OCI-LY3 (cell line): ENCODE results near the gene IFNGR1.

Experiments used
- H2AFZ ChIP-seq: fragments of 200-600, 300-600 bp; shearing (Covaris generic); 2 replicates; pipeline ENCODE4 v1.6.0; 2014; ENCODE audit warnings: antibody characterized with exemption, low read depth, low read length
- H3K27ac ChIP-seq: fragments of 200-600, 300-600 bp; sonication (generic); 2 replicates; pipeline ENCODE4 v1.5.1; 2014; ENCODE audit warnings: mild to moderate bottlenecking, low read length, moderate library complexity, mixed read lengths
- H3K27me3 ChIP-seq: fragments of 200-600, 300-600 bp; sonication (generic); 2 replicates; pipeline ENCODE4 v1.6.1; 2014; ENCODE audit warnings: low read depth, low read length, mixed read lengths
- H3K36me3 ChIP-seq: fragments of 200-600, 300-600 bp; sonication (generic); replicated peaks from 2 replicates; pipeline ENCODE3; 2014; ENCODE audit warnings: low read depth, low read length, mixed read lengths
- H3K4me1 ChIP-seq: fragments of 300-600, 200-600 bp; sonication (generic); 2 replicates; pipeline ENCODE4 v1.6.1; 2014; ENCODE audit warnings: low read length, mixed read lengths
- H3K4me2 ChIP-seq: fragments of 200-600, 300-600 bp; sonication (generic); 2 replicates; pipeline ENCODE4 v1.6.1; 2014; ENCODE audit warnings: low read length, mixed read lengths
- H3K4me3 ChIP-seq: fragments of 300-600, 200-600 bp; sonication (generic); 2 replicates; pipeline ENCODE4 v1.5.1; 2014; ENCODE audit warnings: antibody characterized with exemption, mild to moderate bottlenecking, low read length, moderate library complexity
- H3K79me2 ChIP-seq: fragments of 300-600, 200-600 bp; shearing (Covaris generic); 2 replicates; pipeline ENCODE4 v1.6.1; 2014; ENCODE audit warnings: mild to moderate bottlenecking, low read length, mixed read lengths
- H3K9ac ChIP-seq: fragments of 300-600, 200-600 bp; shearing (Covaris generic); 2 replicates; pipeline ENCODE4 v1.6.0; 2014; ENCODE audit warnings: mild to moderate bottlenecking, low read length, moderate library complexity
- H3K9me3 ChIP-seq: fragments of 200-600, 300-600 bp; shearing (Covaris generic); 2 replicates; pipeline ENCODE4 v1.6.1; 2014; ENCODE audit warnings: low read length, mixed read lengths; ENCODE audit not compliant: insufficient read depth
- H4K20me1 ChIP-seq: fragments of 200-600, 300-600 bp; sonication (generic); 2 replicates; pipeline ENCODE4 v1.6.1; 2016; ENCODE audit warnings: low read length, mixed read lengths; ENCODE audit not compliant: insufficient read depth
- CTCF ChIP-seq: fragments of 200-600, 300-600 bp; sonication (generic); IDR thresholded peaks from 2 replicates; pipeline ENCODE4 v1.5.1; 2014; ENCODE audit warnings: antibody characterized with exemption, low read length, low read depth
- EZH2phosphoT487 ChIP-seq: fragments of 200-600 bp; shearing (Covaris generic); IDR thresholded peaks from 2 replicates; pipeline ENCODE4 v1.6.1; 2018; ENCODE audit warnings: antibody characterized with exemption, mixed run types, low read depth

IFNGR1 gene

DNA sequence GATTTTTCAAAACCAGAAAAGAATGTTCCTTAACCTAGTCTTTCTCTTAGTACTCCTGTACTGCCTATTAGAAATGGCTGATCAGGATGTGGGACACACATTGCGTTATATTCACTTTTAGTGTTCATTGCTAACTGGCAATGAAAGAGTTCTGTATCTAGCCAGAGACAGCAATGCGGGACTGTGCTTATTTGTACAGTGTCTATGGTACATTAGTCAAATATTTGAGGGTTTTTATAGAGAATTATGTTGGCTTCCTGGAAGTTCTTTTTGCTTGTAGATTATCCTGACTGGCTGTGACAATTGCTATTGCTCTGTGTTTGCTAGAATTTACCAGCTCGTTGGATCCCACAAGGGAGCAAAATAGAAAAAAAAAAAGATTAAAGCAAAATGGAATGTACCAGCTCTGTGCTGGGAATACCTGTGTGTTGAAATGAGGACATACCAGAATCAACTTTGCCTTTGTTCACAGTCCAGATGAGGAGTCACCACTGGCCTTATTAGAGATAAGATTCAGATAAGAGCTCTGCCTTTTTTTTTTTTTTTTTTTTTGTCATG is 22.4 kb upstream of the IFNGR1 start:
- H3K36me3 ChIP-seq = no peaks in the 10 kb centered on the region
- no peak overlapping the region for H3K9ac ChIP-seq
- H3K27ac ChIP-seq = no peak overlapping the region
- no peaks in the 10 kb centered on the region for H3K27me3 ChIP-seq
- H3K4me1 ChIP-seq = peaks cover 8% of the 10 kb centered on the region
- H3K79me2 ChIP-seq = no peaks in the 10 kb centered on the region
- no peak overlapping the region for H3K4me3 ChIP-seq
- H2AFZ ChIP-seq = no peak overlapping the region
- H3K9me3 ChIP-seq = no peaks in the 10 kb centered on the region
- no peaks in the 10 kb centered on the region for H4K20me1 ChIP-seq
- TF ChIP-seq CTCF (no peak), EZH2phosphoT487 (no peak)
- H3K4me2 ChIP-seq = no peak overlapping the region

GRCh38 chr6:137240168-137240567 is 21.0 kb upstream of the IFNGR1 start:
- peaks cover 7% of the 10 kb centered on the region for H3K4me1 ChIP-seq
- no peak overlapping the region for H2AFZ ChIP-seq
- no peaks in the 10 kb centered on the region for H3K36me3 ChIP-seq
- TF ChIP-seq EZH2phosphoT487 (no peak), CTCF (no peak)
- H3K27me3 ChIP-seq = no peaks in the 10 kb centered on the region
- H3K27ac ChIP-seq = no peak overlapping the region
- no peaks in the 10 kb centered on the region for H3K9me3 ChIP-seq
- H3K4me2 ChIP-seq = no peak overlapping the region
- no peaks in the 10 kb centered on the region for H3K79me2 ChIP-seq
- H4K20me1 ChIP-seq = no peaks in the 10 kb centered on the region
- no peak overlapping the region for H3K9ac ChIP-seq
- H3K4me3 ChIP-seq = no peak overlapping the region

GRCh38 chr6:137237413-137238170 is 18.4 kb upstream of the IFNGR1 start:
- TF ChIP-seq CTCF (no peak), EZH2phosphoT487 (no peak)
- H3K9me3 ChIP-seq = no peaks in the 10 kb centered on the region
- no peaks in the 10 kb centered on the region for H4K20me1 ChIP-seq
- H3K4me1 ChIP-seq = peaks cover 25% of the 10 kb centered on the region
- no peak overlapping the region for H3K4me2 ChIP-seq
- no peak overlapping the region for H3K9ac ChIP-seq
- H3K36me3 ChIP-seq = no peaks in the 10 kb centered on the region
- H3K4me3 ChIP-seq = no peak overlapping the region
- H2AFZ ChIP-seq = no peak overlapping the region
- H3K79me2 ChIP-seq = no peaks in the 10 kb centered on the region
- H3K27ac ChIP-seq = no peak overlapping the region
- no peaks in the 10 kb centered on the region for H3K27me3 ChIP-seq

DNA sequence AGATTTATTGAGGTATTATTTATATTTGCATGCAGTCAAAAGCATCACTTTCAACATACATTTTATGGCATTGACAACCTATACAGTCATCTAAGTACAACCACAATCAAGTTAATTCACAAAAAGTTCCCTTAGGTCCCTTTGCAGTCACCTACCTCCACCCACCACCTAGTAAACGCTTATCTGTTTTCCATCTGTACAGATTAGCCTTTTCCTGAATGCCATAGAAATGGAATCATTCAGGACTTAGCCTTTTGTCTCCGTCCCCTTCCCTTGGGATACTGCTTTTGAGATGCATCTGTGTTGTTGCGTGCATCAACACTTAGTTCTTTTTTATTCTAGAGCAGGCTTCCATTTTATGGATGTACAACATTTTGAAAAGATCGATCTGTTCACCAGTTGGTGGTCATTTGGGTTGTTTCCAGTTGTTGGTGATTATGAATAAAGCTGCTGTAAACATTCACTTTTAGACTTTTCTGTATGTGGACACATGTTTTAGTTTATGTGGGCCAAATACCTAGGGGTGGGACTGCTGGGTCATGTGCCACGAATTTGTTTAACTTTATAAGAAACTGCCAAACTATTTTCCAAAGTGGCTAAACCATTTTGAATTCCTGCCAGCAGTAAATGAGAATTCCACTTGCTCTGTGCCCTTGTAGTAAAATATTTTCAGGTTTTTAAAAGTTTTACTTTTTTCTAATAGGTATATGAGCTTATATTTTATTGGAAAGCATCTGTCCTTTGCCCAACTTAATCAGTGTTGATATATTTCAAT is 17.6 kb upstream of the IFNGR1 start:
- Histone ChIP-seq H2AFZ (no peak overlapping the region), H3K9me3 (no peaks in the 10 kb centered on the region), H3K9ac (no peak overlapping the region), H3K4me2 (no peak overlapping the region), H3K4me3 (no peak overlapping the region), H3K27ac (no peak overlapping the region), H3K27me3 (no peaks in the 10 kb centered on the region), H3K79me2 (no peaks in the 10 kb centered on the region), H4K20me1 (no peaks in the 10 kb centered on the region), H3K36me3 (no peaks in the 10 kb centered on the region), H3K4me1 (peaks cover 30% of the 10 kb centered on the region)
- no peak for TF ChIP-seq CTCF
- TF ChIP-seq EZH2phosphoT487 = no peak
